IMR-90 (cell line): ENCODE measurements around the gene ARHGAP21. TPM values are rescaled to one million over a fixed set of nuclear protein-coding genes. Genes with fewer than 3 reads are reported as not detected.

ENCODE experiments used
- ATAC-seq: fragments of 200-7000 bp; cut with Tn5 transposase; 2 replicates; pipeline ENCODE4 v1.9.1; 2020; ENCODE audit warnings: low read depth, mild to moderate bottlenecking, moderate library complexity
- BruUV-seq: library from RNA; stranded (reverse); fragments of 400-500 nt; replicated peaks from 2 replicates; lab custom pipeline; 2021; lab: Mats Ljungman, UMichigan
- CTCF ChIA-PET: fragments of 300-600 bp; formaldehyde crosslinking; extraction: SDS; loops from one replicate; lab custom pipeline; 2021; ENCODE audit warnings: antibody characterized with exemption; lab: Yijun Ruan, JAX
- POLR2A ChIA-PET: fragments of 300-600 bp; sonication (Branson Sonifier 250); formaldehyde crosslinking; loops from one replicate; lab custom pipeline; 2022; ENCODE audit warnings: antibody characterized with exemption; ENCODE audit not compliant: unreplicated experiment; lab: Charles Lee
- DNase-seq: peaks from one replicate; pipeline ENCODE4 v3.0.0; 2013
- H2AFZ ChIP-seq: replicated peaks from 2 replicates; pipeline ENCODE3; 2013; ENCODE audit warnings: low read length, mild to moderate bottlenecking; ENCODE audit not compliant: poor library complexity
- H2AK5ac ChIP-seq: 2 replicates; pipeline ENCODE4 v1.6.1; 2013; ENCODE audit warnings: low read depth, low read length, inconsistent platforms
- H2AK9ac ChIP-seq: replicated peaks from 2 replicates; pipeline ENCODE3; 2013; ENCODE audit warnings: mild to moderate bottlenecking, low read depth, low read length, moderate library complexity; ENCODE audit not compliant: poor library complexity
- H2BK120ac ChIP-seq: 2 replicates; pipeline ENCODE4 v1.6.1; 2013; ENCODE audit warnings: low read depth, low read length, inconsistent platforms
- H2BK15ac ChIP-seq: 3 replicates; pipeline ENCODE4 v1.6.1; 2013; ENCODE audit warnings: low read depth, low read length, inconsistent platforms
- H2BK20ac ChIP-seq: 2 replicates; pipeline ENCODE4 v1.6.1; 2013; ENCODE audit warnings: low read depth, mild to moderate bottlenecking, inconsistent platforms, low read length, moderate library complexity
- H2BK5ac ChIP-seq: 2 replicates; pipeline ENCODE4 v1.6.1; 2013; ENCODE audit warnings: mild to moderate bottlenecking, low read depth, low read length, inconsistent platforms; ENCODE audit not compliant: poor library complexity, severe bottlenecking
- H3K14ac ChIP-seq: replicated peaks from 2 replicates; pipeline ENCODE4 v1.6.1; 2013; ENCODE audit warnings: low read depth, low read length, inconsistent platforms
- H3K18ac ChIP-seq: 2 replicates; pipeline ENCODE4 v1.6.1; 2013; ENCODE audit warnings: low read depth, low read length, control low read depth
- H3K23ac ChIP-seq: 2 replicates; pipeline ENCODE4 v1.6.1; 2013; ENCODE audit warnings: low read depth, low read length, inconsistent platforms
- H3K27ac ChIP-seq: 2 replicates; pipeline ENCODE4 v1.5.1; 2013; ENCODE audit warnings: mild to moderate bottlenecking, control low read depth, low read length; ENCODE audit not compliant: insufficient read depth
- H3K27me3 ChIP-seq: 2 replicates; pipeline ENCODE4 v1.6.1; 2013; ENCODE audit warnings: low read length; ENCODE audit not compliant: control insufficient read depth, insufficient read depth
- H3K36me3 ChIP-seq: 2 replicates; pipeline ENCODE4 v1.6.1; 2013; ENCODE audit warnings: low read length, mixed read lengths; ENCODE audit not compliant: control insufficient read depth, insufficient read depth
- H3K4ac ChIP-seq: 2 replicates; pipeline ENCODE4 v1.6.1; 2013; ENCODE audit warnings: low read depth, low read length, inconsistent platforms
- H3K4me1 ChIP-seq: 2 replicates; pipeline ENCODE4 v1.6.1; 2013; ENCODE audit warnings: low read length, mixed read lengths; ENCODE audit not compliant: control insufficient read depth, insufficient read depth
- H3K4me2 ChIP-seq: 2 replicates; pipeline ENCODE4 v1.6.1; 2013; ENCODE audit warnings: low read depth, mild to moderate bottlenecking, control low read depth, low read length, moderate library complexity
- H3K4me3 ChIP-seq: 2 replicates; pipeline ENCODE4 v1.5.1; 2013; ENCODE audit warnings: low read depth, mild to moderate bottlenecking, control low read depth, low read length, moderate library complexity; ENCODE audit not compliant: insufficient read depth
- H3K56ac ChIP-seq: 2 replicates; pipeline ENCODE4 v1.6.1; 2013; ENCODE audit warnings: low read length, inconsistent platforms; ENCODE audit not compliant: insufficient read depth; ENCODE audit errors: extremely low read depth
- H3K79me1 ChIP-seq, 2 experiments: 2 replicates each; pipeline ENCODE4 v1.6.1; 2013; ENCODE audit warnings: low read length in 2 of 2, inconsistent platforms in 1 of 2, low read depth in 1 of 2
- H3K9ac ChIP-seq: 2 replicates; pipeline ENCODE4 v1.6.1; 2013; ENCODE audit warnings: low read depth, low read length, control low read depth
- H3K9me1 ChIP-seq: 2 replicates; pipeline ENCODE4 v1.6.1; 2013; ENCODE audit warnings: low read length, inconsistent platforms; ENCODE audit not compliant: insufficient read depth
- H3K9me3 ChIP-seq: 2 replicates; pipeline ENCODE4 v1.6.1; 2013; ENCODE audit warnings: low read length; ENCODE audit not compliant: control insufficient read depth, insufficient read depth
- H4K20me1 ChIP-seq: 2 replicates; pipeline ENCODE4 v1.6.1; 2013; ENCODE audit warnings: low read length, inconsistent platforms; ENCODE audit not compliant: insufficient read depth
- H4K5ac ChIP-seq: 2 replicates; pipeline ENCODE4 v1.6.1; 2013; ENCODE audit warnings: mild to moderate bottlenecking, low read depth, low read length, control low read depth
- H4K8ac ChIP-seq, 2 experiments: 2 replicates each; pipeline ENCODE4 v1.6.1; 2013; ENCODE audit warnings: low read depth in 2 of 2, low read length in 2 of 2, control low read depth in 1 of 2, inconsistent platforms in 1 of 2
- H4K91ac ChIP-seq: 2 replicates; pipeline ENCODE4 v1.6.1; 2013; ENCODE audit warnings: low read depth, low read length, inconsistent platforms; ENCODE audit not compliant: insufficient read depth
- BHLHE40 ChIP-seq: fragments of 150-350 bp; IDR thresholded peaks from 2 replicates; pipeline ENCODE4 v1.6.1; 2016; ENCODE audit warnings: mild to moderate bottlenecking, low read depth, low read length
- CEBPB ChIP-seq: IDR thresholded peaks from 2 replicates; pipeline ENCODE4 v1.6.1; 2012; ENCODE audit warnings: low read depth, low read length, improper control_type of control experiment
- CHD1 ChIP-seq: IDR thresholded peaks from 2 replicates; pipeline ENCODE4 v1.6.1; 2012; ENCODE audit warnings: low read depth, low read length, improper control_type of control experiment
- CTCF ChIP-seq: conservative IDR thresholded peaks from 2 replicates; pipeline ENCODE4 v1.5.1; 2012; ENCODE audit warnings: mild to moderate bottlenecking, low read depth, low read length, improper control_type of control experiment
- ELK1 ChIP-seq: fragments of 150-350 bp; IDR thresholded peaks from 2 replicates; pipeline ENCODE4 v1.6.1; 2016; ENCODE audit warnings: low read depth, mild to moderate bottlenecking, low read length, moderate library complexity, borderline replicate concordance
- FOS ChIP-seq: fragments of 150-350 bp; IDR thresholded peaks from 2 replicates; pipeline ENCODE4 v1.6.1; 2016; ENCODE audit warnings: low read depth, low read length
- MAFK ChIP-seq: IDR thresholded peaks from 2 replicates; pipeline ENCODE4 v1.6.1; 2012; ENCODE audit warnings: low read depth, low read length, improper control_type of control experiment
- NFE2L2 ChIP-seq: fragments of 150-350 bp; IDR thresholded peaks from 2 replicates; pipeline ENCODE4 v1.6.1; 2016; ENCODE audit warnings: low read depth, mild to moderate bottlenecking, low read length
- POLR2A ChIP-seq: IDR thresholded peaks from 2 replicates; pipeline ENCODE4 v1.6.1; 2012; ENCODE audit warnings: mild to moderate bottlenecking, low read depth, low read length
- RAD21 ChIP-seq: IDR thresholded peaks from 2 replicates; pipeline ENCODE4 v1.6.1; 2012; ENCODE audit warnings: low read length, improper control_type of control experiment
- RCOR1 ChIP-seq: IDR thresholded peaks from 2 replicates; pipeline ENCODE4 v1.6.1; 2012; ENCODE audit warnings: mild to moderate bottlenecking, low read length, improper control_type of control experiment; ENCODE audit not compliant: insufficient replicate concordance
- RFX5 ChIP-seq: IDR thresholded peaks from 2 replicates; pipeline ENCODE4 v1.8.0; 2012; ENCODE audit warnings: low read depth, mild to moderate bottlenecking, low read length, moderate library complexity
- SMC3 ChIP-seq: fragments of 150-350 bp; IDR thresholded peaks from 2 replicates; pipeline ENCODE4 v1.6.1; 2016; ENCODE audit warnings: low read depth, mild to moderate bottlenecking, antibody characterized with exemption, low read length, moderate library complexity
- USF2 ChIP-seq: fragments of 150-350 bp; IDR thresholded peaks from 2 replicates; pipeline ENCODE4 v1.6.1; 2017; ENCODE audit warnings: mild to moderate bottlenecking, antibody characterized with exemption, low read length, low read depth
- WGBS, 2 experiments: methylation state at CpG; one replicate each; pipeline versions ENCODE4 v1.1.5 to v1.1.7; 2013; ENCODE audit warnings: missing lambda C conversion rate in 2 of 2; ENCODE audit not compliant: insufficient read length in 1 of 2; ENCODE audit errors: extremely low coverage in 2 of 2; 5-methylcytosine and 5-hydroxymethylcytosine counted together
- dilution Hi-C: fragments of 300-500 bp; cut with HindIII; formaldehyde crosslinking; loops from one replicate; pipeline ENCODE4 v1.14.3; 2018; ENCODE audit warnings: low sequenced_read_pairs; ENCODE audit not compliant: unreplicated experiment
- in situ Hi-C: fragments of 300-500 bp; cut with MboI; formaldehyde crosslinking; loops from 3 replicates; pipeline ENCODE4 v1.14.3; 2019; ENCODE audit warnings: low sequenced_read_pairs, inconsistent platforms, mixed read lengths
- intact Hi-C: fragments of 100-400 bp; cut with micrococcal nuclease; formaldehyde crosslinking; loops from 2 replicates; pipeline ENCODE4 v1.10.0; 2022
- polyA plus RNA-seq, 3 experiments: library from polyadenylated mRNA; depleted of rRNA; stranded (reverse); fragments of >200 nt; gene quantifications; 2 replicates each; pipeline ENCODE4 v1.2.3, GENCODE V29; 2012; ENCODE audit warnings: low replicate concordance in 1 of 3
- total RNA-seq: library from RNA; depleted of rRNA; stranded (reverse); fragments of >200 nt; gene quantifications from 2 replicates; pipeline ENCODE4 v1.2.3, GENCODE V29; 2012

The ARHGAP21 gene
- total and polyA plus RNA-seq, 2 of the 4 experiments (the other 2 are of a cell fraction), result 43.3 to 94.3 TPM

- in situ Hi-C loops, result loop anchor here (25.0 kb wide), 1 partner anchor 249 kb away; the partner anchor contains the start of gene PRTFDC1
These were observed 10.6 kb downstream of the ARHGAP21 start for GRCh38 chr10:24713086-24713485.

More at GRCh38 chr10:24713086-24713485, 10.6 kb downstream of the ARHGAP21 start:
- no peak overlapping the region for H3K27ac ChIP-seq
- no peak overlapping the region for H3K14ac ChIP-seq
- H3K9me1 ChIP-seq, result peaks cover 12% of the 10 kb centered on the region
- H3K4me3 ChIP-seq, result no peak overlapping the region
- no peak overlapping the region for H3K4ac ChIP-seq
- H2BK15ac ChIP-seq, result no peak overlapping the region
- H3K56ac ChIP-seq, result no peak overlapping the region
- peaks cover 4 to 64% of the 10 kb centered on the region in 2 experiments; a peak in 3 of 4 replicates for H3K79me1 ChIP-seq
- intact Hi-C loops, result loop anchor here (1.0 kb wide), 1 partner anchor 9 kb away; no protein-coding TSS in a partner anchor
- H3K9me3 ChIP-seq, result no peaks in the 10 kb centered on the region
- no peak overlapping the region for H2BK20ac ChIP-seq
- dilution Hi-C loops, result no loop called here
- H4K91ac ChIP-seq, result no peak overlapping the region
- H4K8ac ChIP-seq, result no peak overlapping the region
- no peak overlapping the region for H2AK5ac ChIP-seq
- no peak overlapping the region for H4K5ac ChIP-seq
- H2BK120ac ChIP-seq, result no peak overlapping the region
- CTCF ChIA-PET, result interaction anchor here (0.6 kb wide), 1 partner anchor 70 kb away, joined by 3 read pairs; no protein-coding TSS in a partner anchor
- BruUV-seq, result no TSS peak
- no peaks in the 10 kb centered on the region; the same call in 1 of the 2 replicates for H3K36me3 ChIP-seq
- H3K27me3 ChIP-seq, result no peaks in the 10 kb centered on the region
- no peak overlapping the region for H2BK5ac ChIP-seq
- WGBS, 2 experiments, result no CpG with 5 or more reads among the region's 1 CpG
- no peak overlapping the region for H2AFZ ChIP-seq
- ATAC-seq (peak; percentile 36), DNase-seq (no peak)
- no peak for TF ChIP-seq RCOR1
- no peak for TF ChIP-seq USF2
- no peak for TF ChIP-seq RFX5
- TF ChIP-seq BHLHE40, result no peak
- TF ChIP-seq MAFK, result no peak
- TF ChIP-seq SMC3, result no peak
- no peak for TF ChIP-seq CEBPB
- no peak for TF ChIP-seq CTCF
- no peak for TF ChIP-seq NFE2L2
- no peak for TF ChIP-seq FOS
- TF ChIP-seq ELK1, result no peak
- TF ChIP-seq CHD1, result no peak
- TF ChIP-seq POLR2A, result no peak
- TF ChIP-seq RAD21, result no peak
- H4K20me1 ChIP-seq, result peaks cover 55% of the 10 kb centered on the region
- no peak overlapping the region for H3K9ac ChIP-seq
- no peak overlapping the region for H3K18ac ChIP-seq
- no peak overlapping the region for H3K4me2 ChIP-seq
- POLR2A ChIA-PET, result no interaction called here
- H2AK9ac ChIP-seq, result no peak overlapping the region
- H3K4me1 ChIP-seq, result peaks cover 15% of the 10 kb centered on the region
- no peak overlapping the region for H3K23ac ChIP-seq
